ENCODE results near the gene SLC27A5. TPM values are rescaled to one million over a fixed set of nuclear protein-coding genes. Genes with fewer than 3 reads are reported as not detected.

The SLC27A5 gene
- total and polyA plus RNA-seq, 2 donors from 2014 or later, result 10.8 to 41.5 TPM

GRCh38 chr19:58480831-58481230 is 31.0 kb downstream of the SLC27A5 start:
- DNase-seq (peak in 1 of 5 donors; percentile 53), FAIRE-seq (no peak)
- TF ChIP-seq CTCF (IDR thresholded peaks at IDR 0.05; ENCODE audit: borderline replicate concordance, extremely low read depth, insufficient read depth), result no peak
- Histone ChIP-seq H3K4me1 (ENCODE audit: control insufficient read depth in 2 of 3, insufficient read depth in 2 of 3, low read depth in 1 of 3, low read length in 3 of 3) (peaks cover 0 to 6% (median 4%) of the 10 kb centered on the region in 3 donors), H3K27me3 (ENCODE audit: control insufficient read depth, insufficient read depth, low read length) (no peaks in the 10 kb centered on the region), H3K4me3 (ENCODE audit: low read length in 3 of 3) (no peak overlapping the region), H3K9ac (ENCODE audit: low read length in 3 of 3) (no peak overlapping the region), H3K9me3 (ENCODE audit: control insufficient read depth in 2 of 3, insufficient read depth in 1 of 3, low read length in 3 of 3) (no peaks in the 10 kb centered on the region), H3K27ac (ENCODE audit: low read depth in 2 of 2, low read length in 2 of 2) (no peak overlapping the region), H3K36me3 (ENCODE audit: control insufficient read depth in 2 of 3, insufficient read depth in 3 of 3, low read length in 3 of 3) (peaks cover 0 to 3% (median 2%) of the 10 kb centered on the region in 3 donors)
- intact Hi-C loops (cut with DNase I), result no loop called here

- no peak for TF ChIP-seq CTCF (IDR thresholded peaks at IDR 0.05; ENCODE audit: borderline replicate concordance, extremely low read depth, insufficient read depth)
- H3K36me3 ChIP-seq (ENCODE audit: control insufficient read depth in 2 of 3, insufficient read depth in 3 of 3, low read length in 3 of 3), result peaks cover 0 to 3% (median 2%) of the 10 kb centered on the region in 3 donors
- H3K9ac ChIP-seq (ENCODE audit: low read length in 3 of 3), result no peak overlapping the region
- H3K27ac ChIP-seq (ENCODE audit: low read depth in 2 of 2, low read length in 2 of 2), result no peak overlapping the region
- no peak for FAIRE-seq
- peaks cover 0 to 6% (median 4%) of the 10 kb centered on the region in 3 donors for H3K4me1 ChIP-seq (ENCODE audit: control insufficient read depth in 2 of 3, insufficient read depth in 2 of 3, low read depth in 1 of 3, low read length in 3 of 3)
- intact Hi-C loops (cut with DNase I), result no loop called here
- no peaks in the 10 kb centered on the region for H3K9me3 ChIP-seq (ENCODE audit: control insufficient read depth in 2 of 3, insufficient read depth in 1 of 3, low read length in 3 of 3)
- no peak for DNase-seq
- H3K4me3 ChIP-seq (ENCODE audit: low read length in 3 of 3), result no peak overlapping the region
- no peaks in the 10 kb centered on the region for H3K27me3 ChIP-seq (ENCODE audit: control insufficient read depth, insufficient read depth, low read length)
Measured at GRCh38 chr19:58480481-58480830, 31.3 kb downstream of the SLC27A5 start.

GRCh38 chr19:58479736-58480480 is 31.9 kb downstream of the SLC27A5 start:
- TF ChIP-seq CTCF (IDR thresholded peaks at IDR 0.05; ENCODE audit: borderline replicate concordance, extremely low read depth, insufficient read depth), result no peak
- no peak overlapping the region for H3K27ac ChIP-seq (ENCODE audit: low read depth in 2 of 2, low read length in 2 of 2)
- H3K9me3 ChIP-seq (ENCODE audit: control insufficient read depth in 2 of 3, insufficient read depth in 1 of 3, low read length in 3 of 3), result no peaks in the 10 kb centered on the region
- DNase-seq, result peak in 1 of 5 donors; percentile 64
- FAIRE-seq, result no peak
- intact Hi-C loops (cut with DNase I), result no loop called here
- H3K4me1 ChIP-seq (ENCODE audit: control insufficient read depth in 2 of 3, insufficient read depth in 2 of 3, low read depth in 1 of 3, low read length in 3 of 3), result peaks cover 0 to 10% (median 9%) of the 10 kb centered on the region in 3 donors
- H3K4me3 ChIP-seq (ENCODE audit: low read length in 3 of 3), result no peak overlapping the region
- no peak overlapping the region for H3K9ac ChIP-seq (ENCODE audit: low read length in 3 of 3)
- H3K36me3 ChIP-seq (ENCODE audit: control insufficient read depth in 2 of 3, insufficient read depth in 3 of 3, low read length in 3 of 3), result peaks cover 0 to 3% (median 2%) of the 10 kb centered on the region in 3 donors
- no peaks in the 10 kb centered on the region for H3K27me3 ChIP-seq (ENCODE audit: control insufficient read depth, insufficient read depth, low read length)

Data from kidney (tissue), 14 donors.